GM21717 (cell line): ENCODE data around the gene RBM26.

Source experiments
- ATAC-seq: cut with Tn5 transposase; IDR thresholded peaks from one replicate; pipeline ENCODE4 v1.9.1; 2021; ENCODE audit warnings: mild to moderate bottlenecking, moderate library complexity; ENCODE audit not compliant: unreplicated experiment

RBM26 gene

DNA sequence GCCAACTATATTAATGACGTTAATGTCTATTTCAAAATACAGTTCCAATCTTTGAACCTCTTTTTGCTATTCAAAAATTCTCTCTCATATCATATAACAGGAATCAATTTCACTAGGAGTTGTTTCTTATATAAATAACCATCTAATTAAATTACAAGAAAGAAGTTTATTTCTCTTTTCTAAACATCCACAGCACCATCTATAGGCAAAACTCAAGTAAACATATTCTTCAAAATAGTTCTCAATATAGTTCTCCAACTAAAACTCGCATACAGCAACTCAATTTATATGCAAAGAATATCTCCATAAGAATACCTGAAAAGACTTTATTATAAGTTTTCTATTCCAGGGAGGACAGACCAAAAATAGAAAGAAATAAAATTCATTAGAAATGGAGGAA is 65.6 kb downstream of the RBM26 start:
- ATAC-seq: no peak

DNA sequence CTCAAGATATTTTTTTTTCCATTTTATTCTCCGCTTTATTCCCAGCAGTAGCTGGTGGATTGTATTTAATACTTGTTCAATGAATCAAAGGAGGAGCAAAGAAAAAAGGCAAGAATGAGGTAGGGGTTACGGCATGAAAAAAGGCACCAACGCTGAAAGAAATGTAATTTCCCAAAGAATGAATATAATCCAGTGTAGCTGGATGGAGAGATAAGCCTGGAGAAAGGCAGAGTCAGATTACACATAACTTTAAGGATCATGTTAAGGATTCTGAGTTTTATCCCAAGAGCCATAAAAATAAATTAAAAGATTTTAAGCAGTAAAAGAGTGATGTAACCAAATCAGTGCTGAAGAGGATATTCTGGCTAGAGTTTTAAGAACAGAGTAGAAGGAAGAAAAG is 67.7 kb downstream of the RBM26 start:
- no peak for ATAC-seq

DNA sequence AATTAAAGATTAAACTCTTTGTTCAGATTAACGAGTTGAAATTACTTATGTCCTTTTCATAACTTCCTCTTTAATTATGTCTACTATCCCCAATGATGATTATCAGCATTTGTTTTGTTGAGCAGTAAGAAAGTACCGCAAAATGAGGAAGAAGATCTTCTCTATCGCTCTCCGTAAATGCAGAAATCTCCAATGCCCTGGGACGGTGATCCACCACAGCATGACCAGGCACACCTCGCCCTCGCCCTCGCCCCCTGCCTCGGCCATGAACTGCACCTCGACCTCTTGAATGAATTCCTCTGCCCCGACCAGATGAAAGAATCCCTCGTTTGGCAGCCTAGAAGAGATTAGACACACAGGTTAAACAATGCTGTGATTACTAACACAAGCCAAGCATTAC is 69.1 kb downstream of the RBM26 start:
- ATAC-seq: no peak

DNA sequence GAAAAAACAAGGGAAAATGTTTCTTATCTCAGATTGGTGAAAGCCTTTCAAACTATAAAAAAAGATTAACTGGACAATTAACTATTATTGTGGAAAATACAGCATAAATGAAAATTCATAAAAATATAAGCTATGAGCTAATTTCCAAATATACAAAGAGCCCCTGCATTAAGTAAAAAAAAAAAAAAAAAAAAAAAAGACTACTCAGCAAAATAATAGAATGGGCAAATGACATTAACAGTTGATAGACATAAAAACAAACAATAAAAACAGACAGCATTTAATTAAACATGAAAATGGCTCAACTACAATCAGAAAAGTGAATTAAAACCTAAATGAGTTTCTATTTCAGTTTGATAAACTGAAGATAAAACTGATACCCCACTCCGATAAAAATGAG is 77.5 kb downstream of the RBM26 start:
- no peak for ATAC-seq

DNA sequence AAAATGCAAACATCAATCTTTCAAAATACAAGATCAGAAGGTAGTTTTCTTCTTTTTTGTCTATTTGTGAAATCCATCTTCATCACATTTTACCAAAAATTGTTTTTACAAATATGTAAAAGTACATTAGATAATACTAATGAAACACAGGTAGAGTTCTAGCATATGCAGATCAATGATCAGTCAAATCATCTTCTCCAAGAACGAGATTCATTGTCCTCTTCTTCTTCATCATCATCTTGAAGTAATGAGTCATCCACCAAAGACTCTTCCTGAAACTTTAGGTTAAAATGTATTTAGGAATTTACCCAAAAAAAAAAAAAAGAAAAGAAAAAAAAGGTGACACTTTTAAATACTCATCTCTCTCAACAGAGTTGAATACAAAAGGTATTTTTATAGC is 85.6 kb downstream of the RBM26 start:
- ATAC-seq: no peak

DNA sequence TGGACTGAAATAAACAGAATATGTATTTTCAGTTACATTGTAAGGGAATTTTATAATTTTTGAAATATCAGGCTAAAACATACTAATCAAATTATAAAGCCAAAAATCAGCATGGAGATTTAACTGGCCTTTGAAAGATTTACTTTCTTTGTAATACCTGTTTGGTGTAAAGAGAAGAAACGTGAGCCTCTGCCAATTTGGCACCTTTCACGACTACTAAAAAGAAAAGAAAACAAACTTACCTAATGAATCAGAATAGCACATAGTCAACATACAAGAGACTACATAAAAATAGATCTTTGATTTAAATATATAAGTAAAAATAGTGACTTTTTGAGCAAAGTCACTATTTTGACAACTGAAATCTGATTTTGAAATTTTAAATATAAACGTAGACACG is 87.4 kb downstream of the RBM26 start:
- no peak for ATAC-seq

DNA sequence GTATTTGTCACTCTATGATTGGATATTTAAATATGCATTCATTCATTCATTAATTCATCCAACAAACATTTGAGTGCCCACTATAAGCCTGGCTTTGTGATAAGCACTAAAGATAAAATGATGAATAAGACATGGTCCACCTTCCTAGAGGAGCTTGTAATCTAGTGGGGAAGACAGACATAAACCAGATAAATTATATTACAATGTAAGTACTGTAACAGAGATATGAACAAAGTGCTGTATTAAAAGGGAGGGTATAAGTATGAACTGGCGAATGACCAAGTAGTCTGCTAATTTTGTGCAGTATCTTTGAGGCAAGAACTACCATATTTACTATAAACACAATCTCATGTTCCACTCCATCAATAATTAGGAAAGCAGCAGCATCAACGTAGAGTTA is 88.2 kb downstream of the RBM26 start:
- ATAC-seq: no peak

DNA sequence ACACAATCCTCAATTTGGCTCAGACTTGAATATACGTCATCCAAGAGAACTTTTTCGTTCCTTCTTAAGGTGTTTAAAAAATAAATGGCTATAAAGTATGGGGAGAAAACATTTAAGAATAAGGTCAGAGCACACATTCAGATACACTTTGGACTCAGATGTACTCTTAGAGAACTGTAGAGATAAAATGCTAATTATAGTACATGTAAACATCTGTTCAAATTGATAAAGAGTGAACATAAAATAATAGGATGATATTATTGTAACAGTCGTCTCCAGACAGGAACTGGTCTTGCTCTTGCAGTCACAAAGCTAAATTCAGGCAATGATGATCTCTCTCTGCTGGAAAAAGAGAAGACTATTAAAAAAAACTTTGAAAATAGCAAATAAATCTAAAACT is 91.4 kb downstream of the RBM26 start:
- ATAC-seq: no peak

DNA sequence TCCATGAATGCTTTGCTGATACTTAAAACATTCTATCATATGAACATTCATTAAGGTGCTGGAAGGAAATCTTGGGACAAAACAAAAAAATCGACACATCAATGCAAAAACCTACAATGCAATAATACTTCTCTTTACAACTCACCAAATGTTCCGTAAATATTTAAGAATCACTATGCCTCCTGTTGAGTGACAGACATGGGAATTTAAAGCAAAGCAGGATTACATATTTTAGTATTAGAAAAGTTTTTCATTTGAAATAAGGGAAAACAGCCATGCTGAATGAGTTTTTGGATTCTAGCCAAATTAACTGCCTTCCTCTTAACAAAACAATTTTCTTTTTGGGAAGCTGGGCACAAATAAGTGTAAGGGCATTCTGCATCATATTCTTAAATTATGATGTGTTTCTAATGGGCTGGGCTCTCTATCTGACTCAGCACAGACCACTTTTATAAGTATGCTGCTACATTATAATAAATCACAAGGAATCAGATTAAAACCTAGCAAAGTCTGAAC is 93.7 kb downstream of the RBM26 start:
- no peak for ATAC-seq

DNA sequence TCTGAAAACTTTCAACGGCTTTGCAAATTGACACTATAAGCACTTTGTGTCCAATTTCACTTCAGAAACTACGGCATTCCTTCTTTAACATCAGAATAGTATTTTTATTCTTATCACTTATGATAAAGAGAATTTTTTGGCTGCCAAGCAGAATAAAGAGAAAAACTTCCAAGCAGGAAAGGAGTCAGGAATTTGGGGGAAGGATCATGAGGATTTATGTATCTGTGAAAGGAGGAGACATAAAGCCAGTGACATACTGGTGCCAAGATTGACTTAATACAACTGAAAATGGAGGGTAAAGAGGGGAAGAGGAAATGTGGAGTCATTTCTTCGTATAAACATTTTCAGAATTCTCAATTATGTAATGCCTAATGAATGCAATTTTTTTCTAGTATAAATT is 94.7 kb downstream of the RBM26 start:
- ATAC-seq: no peak

DNA sequence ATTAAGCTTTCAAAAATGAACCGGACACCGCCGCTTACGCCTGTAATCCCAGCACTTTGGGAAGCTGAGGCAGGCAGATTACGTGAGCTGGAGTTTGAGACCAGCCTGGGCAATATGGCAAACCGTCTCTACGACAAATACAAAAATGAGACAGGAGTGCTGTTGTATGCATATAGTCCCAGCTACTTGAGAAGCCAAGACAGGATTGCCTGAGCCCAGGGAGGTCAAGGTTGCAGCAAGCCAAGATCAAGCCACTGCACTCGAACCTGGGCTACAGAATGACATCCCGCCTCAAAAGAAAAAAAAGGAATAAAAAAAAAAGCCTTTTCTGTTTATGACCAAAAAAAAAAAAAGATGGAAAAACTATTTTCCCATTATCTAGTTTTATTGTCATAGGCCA is 96.4 kb downstream of the RBM26 start:
- ATAC-seq: no peak

DNA sequence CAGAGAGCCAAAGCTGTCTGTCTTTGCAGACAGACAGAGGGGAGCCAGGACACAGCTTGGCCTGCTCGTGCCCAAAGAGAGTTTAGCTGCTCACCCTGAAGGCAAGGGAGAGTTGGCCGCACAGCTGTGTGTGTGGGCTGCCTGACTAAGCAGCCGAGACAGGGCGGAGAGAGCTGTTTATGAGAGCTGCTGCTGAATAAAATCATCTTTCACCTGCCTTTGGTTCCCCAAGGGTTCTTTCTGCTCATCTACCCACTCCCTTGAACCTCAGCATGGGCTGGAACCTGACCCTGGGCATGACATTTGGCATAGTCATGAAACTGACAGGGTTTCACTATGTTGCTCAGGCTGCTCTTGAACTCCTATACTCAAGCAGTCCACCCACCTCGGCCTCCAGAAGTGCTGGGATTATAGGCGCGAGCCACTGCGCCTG is 98.2 kb downstream of the RBM26 start:
- no peak for ATAC-seq

DNA sequence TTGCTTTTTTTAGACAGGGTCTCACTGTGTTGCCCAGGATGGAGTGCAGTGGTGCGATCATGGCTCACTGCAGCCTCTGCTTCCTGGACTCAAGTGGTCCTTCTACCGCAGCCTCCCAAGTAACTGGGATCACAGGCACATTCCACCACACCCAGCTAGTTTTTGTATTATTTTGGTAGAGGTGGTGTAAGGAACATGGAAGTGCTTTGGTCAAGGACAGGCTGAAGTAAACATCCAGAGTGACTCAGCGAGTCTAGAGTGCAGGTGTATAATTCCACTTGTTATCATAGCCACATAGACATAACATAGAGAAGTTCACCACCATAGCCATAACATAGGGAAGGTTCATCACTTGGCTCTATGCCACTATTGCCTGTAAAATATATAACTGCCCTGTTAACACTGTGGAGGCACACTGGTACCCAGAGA is 98.6 kb downstream of the RBM26 start:
- ATAC-seq: no peak

DNA sequence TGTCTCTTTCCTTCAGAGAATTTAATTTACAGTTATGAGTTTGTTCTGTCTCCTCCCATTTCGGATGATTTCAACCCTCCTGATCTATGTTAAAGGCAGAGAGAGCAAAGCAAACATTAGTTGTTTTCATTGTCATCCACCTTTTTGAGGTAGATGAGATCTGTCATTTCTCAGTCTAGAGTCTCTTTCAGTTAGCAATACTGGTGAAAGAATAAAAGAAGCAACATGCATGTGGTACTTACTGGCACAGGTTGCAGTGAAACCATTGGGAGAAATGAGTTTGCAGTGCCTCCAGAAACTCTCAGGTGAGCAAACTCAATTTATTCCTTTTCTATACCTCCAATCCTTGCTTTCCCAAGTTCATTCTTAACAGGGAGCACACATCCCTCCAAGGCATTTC is 99.4 kb downstream of the RBM26 start:
- ATAC-seq: no peak

DNA sequence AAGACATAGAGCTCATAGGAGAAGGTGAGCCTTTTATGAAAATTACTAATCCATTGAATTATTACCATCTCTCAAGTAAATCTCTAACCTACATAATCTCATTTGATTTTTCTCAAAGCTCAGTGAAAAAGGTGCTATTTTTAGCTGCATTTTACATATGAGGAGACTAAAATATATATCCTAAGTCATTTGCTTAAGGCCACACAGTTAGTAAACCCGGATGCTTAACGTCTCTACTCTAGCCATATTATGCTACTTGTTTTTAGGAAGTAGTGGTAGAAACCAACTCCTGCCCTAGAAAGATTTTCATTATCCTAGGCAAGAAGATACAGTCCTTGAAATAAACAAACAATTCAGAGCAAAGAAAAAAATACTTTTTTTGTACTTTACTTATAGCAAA is 108.9 kb downstream of the RBM26 start:
- no peak for ATAC-seq

DNA sequence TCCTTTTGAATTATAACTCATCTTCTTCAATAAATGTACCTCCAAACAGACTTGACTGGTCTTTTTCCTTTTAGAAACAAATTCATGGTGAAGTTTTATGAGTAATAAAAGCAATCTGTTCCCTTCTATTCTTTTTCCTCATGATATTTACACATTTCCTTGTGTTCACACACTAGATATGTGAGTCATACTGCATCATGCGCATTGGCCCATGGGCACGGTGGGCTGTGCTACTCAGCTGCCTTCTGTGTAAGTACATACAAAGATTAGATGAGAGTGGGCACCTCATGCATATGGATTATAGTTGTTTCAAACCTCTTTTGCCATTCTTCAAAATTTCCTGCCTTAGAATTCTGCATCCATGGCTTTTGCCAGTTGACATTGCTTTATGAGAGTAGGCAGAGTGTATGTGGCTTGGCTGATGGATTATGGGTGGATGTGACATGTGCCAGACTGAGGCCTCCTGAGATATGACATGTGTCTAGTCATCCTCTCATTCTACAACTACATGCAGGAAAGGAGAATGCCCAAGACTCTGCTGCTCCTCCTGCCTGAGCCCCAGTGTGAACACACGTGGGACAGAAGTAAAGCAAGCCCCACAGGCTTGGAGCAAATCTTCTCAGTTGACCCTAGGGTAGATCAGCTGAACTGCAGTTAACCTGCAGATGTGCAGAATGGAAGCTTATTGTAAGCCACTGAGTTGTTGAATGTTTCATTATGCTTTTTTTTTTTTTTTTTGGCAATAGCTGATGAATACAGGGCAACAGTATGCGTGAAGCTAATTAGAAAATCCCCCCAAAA is 109.9 kb downstream of the RBM26 start:
- no peak for ATAC-seq

DNA sequence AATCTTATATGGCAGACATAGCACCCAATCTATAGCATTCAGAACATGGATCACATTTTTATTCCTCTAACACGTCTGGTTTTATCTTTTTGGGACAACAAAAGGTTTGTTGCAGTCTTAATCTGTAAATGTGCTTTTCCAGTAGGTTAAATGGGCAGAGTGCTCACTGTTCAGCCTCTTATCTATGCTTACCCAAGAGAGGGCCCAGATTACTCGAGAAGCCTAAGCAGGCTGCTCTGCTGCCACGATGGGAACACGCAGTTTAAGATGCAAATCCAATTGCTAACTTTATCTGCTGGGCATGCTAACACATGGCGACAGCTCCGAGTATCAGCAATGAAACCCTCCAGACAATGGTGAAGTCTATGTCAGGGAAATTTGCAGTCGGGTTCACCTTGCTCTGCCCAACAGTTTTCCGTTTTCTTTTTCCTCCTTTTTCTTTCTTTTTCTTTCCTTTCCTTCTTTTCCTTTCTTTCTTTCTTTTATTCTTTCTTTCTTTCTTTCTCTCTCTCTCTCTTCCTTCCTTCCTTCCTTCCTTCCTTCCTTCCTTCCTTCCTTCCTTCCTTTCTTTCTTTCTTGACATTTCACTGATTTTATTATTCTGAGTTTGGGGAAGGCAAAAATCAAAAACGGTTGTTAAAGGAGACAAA is 115.3 kb downstream of the RBM26 start:
- ATAC-seq: no peak

DNA sequence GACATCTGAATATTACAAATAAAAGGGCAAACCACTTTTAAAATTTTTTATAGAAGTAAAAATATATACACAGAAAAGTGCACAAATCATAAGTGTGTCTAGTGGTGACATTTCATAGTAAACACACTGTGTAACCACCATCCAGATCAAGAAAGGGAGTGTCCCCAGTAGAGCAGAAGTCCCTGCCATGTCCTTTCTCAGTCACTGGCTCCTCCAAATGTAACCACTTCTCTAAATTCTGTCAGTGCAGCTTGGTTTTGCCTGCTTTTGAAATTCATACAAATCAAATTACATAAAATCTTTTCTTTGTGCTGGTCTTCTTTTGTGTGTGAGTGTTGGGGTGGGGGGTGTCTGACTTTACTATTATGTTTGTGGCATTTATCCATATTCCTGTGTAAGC is 116.5 kb downstream of the RBM26 start:
- no peak for ATAC-seq

DNA sequence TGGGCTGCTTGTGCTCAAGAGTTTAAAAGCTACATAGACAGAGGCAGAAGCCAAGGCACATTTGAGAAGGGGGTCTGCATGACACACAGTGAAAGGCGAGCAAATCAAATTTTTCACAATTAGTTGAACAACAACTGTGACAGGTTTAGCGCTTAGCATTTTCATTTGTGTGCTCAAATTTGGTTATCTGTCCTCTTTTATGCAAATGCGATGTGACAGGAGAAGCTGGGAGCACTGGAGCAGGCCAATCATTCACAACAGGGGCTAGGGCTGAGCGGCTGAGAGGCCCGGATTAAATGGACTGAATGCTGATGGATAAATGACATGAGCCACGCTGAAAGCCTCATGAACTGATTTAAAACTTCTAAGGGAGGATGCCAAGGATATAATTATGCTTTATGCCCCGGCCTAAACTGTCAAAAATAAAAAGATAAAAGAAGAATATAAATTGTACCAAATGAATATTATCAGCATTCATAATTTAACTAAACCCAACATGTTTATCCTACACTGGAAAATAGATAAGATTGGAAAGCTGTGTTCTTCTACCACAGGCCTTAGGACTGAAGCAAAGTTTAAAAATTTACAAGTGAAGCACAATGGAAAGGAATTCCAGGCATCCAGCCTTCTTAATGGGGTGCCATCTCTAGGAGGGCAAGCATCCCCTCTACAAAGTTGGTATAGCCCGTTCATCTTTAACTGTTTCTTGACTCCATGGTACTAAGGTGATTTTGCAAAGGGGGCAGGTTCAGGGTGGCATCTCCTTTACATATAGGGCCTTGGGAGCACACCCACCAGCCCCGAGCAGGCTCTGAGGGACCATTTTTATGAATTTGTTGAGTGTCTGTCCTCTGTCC is 117.9 kb downstream of the RBM26 start:
- no peak for ATAC-seq

DNA sequence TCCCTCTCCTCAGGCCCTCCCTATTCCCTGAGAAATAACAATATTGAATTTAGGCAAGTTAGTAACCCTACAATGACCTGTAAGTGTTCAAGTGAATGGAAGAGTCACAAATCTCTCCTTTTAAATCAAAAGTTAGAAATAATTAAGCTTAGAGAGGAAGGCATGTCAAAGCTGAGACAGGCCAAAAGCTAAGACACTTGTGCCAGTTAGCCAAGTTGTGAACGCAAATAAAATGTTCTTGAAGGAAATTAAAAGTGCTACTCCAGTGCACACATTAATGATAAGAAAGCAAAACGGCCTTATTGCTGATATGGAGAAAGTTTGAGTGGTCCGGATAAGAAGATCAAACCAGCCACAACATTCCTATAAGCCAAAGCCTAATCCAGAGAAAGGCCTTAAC is 120.9 kb downstream of the RBM26 start:
- no peak for ATAC-seq

DNA sequence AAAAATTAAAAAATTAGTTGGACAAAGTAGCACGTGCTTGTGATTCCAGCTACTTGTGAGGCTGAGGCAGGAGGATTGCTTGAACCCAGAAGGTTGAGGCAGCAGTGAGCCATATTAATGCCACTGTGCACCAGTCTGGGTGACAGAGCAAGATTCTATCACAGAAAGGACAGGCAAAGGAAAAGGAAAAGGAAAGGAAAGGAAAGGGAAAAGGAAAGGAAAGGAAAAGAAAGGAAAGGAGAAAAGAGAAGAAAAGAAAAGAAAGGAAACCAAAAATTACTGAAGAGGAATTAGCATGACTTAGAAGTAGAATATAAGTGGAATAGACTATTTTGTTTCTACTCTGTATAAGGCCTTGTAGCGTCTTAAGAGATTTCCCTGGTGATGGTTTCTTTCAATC is 122.3 kb downstream of the RBM26 start:
- ATAC-seq: no peak

DNA sequence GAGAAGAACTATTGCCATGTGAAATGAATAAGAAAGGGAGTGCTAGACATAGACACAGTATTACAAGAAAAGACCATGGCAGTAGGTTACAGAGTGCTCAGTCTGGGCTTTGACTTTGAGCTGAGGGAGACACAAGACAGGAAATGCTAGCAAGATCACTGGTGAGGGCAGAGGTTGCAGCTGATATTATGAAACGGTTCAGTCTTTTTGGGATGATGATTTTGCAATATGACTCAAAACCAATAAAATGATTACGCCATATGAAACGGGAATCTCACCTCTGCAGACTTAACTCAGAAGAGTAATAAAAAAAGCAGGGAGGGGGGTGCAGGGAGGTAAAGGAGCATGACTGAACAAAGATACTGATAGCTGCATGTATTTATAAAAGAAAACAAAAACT is 123.1 kb downstream of the RBM26 start:
- ATAC-seq: no peak
